GM06990 (cell line): ENCODE data around the gene SORL1-AS1.

Experiments used
- DNase-seq: peaks from one replicate; pipeline ENCODE4 v3.0.0-alpha.2; 2011; ENCODE audit not compliant: insufficient read length; ENCODE audit errors: extremely low read depth
- H3K27me3 ChIP-seq: replicated peaks from 2 replicates; pipeline ENCODE4 v1.6.0; 2011; ENCODE audit warnings: low read length; ENCODE audit not compliant: control insufficient read depth, insufficient read depth
- H3K36me3 ChIP-seq: 2 replicates; pipeline ENCODE4 v1.5.1; 2011; ENCODE audit warnings: low read length; ENCODE audit not compliant: control insufficient read depth, insufficient read depth
- H3K4me3 ChIP-seq: replicated peaks from 2 replicates; pipeline ENCODE4 v1.5.1; 2011; ENCODE audit warnings: low read depth, mild to moderate bottlenecking, control low read depth, low read length
- TF ChIP-seq, protein P1 (sequence below): IDR thresholded peaks from 2 replicates; pipeline ENCODE4 v1.5.1; 2011; ENCODE audit warnings: low read length, control low read depth, mild to moderate bottlenecking, inconsistent platforms; ENCODE audit not compliant: insufficient read depth, poor library complexity, severe bottlenecking

The SORL1-AS1 gene

DNA sequence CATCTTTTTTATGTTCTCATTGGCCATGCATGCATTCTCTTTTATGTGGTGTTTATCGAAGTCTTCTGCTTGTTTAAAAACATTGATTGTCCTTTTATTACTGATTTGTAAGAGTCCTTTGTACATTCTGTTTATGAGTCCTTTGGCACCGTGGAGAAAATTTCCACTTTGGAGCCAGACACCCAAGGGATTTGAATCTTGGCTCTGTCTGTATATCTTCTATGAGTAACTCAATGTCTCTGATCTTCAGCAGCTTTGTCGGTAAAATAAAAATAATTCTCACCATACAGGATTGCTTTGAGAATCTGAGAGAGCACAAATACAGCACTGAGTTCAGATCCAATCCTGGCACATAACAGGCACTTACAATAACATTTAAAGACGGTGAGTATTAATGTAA is 13.4 kb downstream of the SORL1-AS1 start:
- no peak overlapping the region for H3K4me3 ChIP-seq
- TF ChIP-seq, protein P1, sequence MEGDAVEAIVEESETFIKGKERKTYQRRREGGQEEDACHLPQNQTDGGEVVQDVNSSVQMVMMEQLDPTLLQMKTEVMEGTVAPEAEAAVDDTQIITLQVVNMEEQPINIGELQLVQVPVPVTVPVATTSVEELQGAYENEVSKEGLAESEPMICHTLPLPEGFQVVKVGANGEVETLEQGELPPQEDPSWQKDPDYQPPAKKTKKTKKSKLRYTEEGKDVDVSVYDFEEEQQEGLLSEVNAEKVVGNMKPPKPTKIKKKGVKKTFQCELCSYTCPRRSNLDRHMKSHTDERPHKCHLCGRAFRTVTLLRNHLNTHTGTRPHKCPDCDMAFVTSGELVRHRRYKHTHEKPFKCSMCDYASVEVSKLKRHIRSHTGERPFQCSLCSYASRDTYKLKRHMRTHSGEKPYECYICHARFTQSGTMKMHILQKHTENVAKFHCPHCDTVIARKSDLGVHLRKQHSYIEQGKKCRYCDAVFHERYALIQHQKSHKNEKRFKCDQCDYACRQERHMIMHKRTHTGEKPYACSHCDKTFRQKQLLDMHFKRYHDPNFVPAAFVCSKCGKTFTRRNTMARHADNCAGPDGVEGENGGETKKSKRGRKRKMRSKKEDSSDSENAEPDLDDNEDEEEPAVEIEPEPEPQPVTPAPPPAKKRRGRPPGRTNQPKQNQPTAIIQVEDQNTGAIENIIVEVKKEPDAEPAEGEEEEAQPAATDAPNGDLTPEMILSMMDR, result no peak
- no peaks in the 10 kb centered on the region for H3K36me3 ChIP-seq
- no peaks in the 10 kb centered on the region for H3K27me3 ChIP-seq
- DNase-seq, result no peak

DNA sequence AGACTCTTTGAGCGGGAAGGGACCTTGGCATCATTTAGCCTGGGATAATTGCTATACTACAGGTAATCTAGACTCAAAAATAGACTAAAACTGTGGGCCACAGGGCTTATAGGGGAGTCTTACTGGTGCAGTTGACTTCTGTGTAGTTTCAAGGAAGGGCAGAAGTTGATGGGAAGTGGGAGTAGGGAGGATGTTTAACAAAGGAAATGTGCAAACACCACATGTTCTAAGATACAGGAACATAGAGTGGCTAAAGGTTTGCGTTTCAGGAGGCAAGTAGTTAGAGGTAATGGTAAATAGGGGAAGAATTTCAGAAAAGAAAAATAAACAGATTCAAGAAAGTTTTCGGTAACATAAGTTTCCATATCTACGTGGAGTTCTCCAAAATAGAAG is 15.1 kb downstream of the SORL1-AS1 start:
- Histone ChIP-seq H3K27me3 (no peaks in the 10 kb centered on the region), H3K36me3 (no peaks in the 10 kb centered on the region), H3K4me3 (no peak overlapping the region)
- no peak for DNase-seq
- TF ChIP-seq, protein P1, result no peak

DNA sequence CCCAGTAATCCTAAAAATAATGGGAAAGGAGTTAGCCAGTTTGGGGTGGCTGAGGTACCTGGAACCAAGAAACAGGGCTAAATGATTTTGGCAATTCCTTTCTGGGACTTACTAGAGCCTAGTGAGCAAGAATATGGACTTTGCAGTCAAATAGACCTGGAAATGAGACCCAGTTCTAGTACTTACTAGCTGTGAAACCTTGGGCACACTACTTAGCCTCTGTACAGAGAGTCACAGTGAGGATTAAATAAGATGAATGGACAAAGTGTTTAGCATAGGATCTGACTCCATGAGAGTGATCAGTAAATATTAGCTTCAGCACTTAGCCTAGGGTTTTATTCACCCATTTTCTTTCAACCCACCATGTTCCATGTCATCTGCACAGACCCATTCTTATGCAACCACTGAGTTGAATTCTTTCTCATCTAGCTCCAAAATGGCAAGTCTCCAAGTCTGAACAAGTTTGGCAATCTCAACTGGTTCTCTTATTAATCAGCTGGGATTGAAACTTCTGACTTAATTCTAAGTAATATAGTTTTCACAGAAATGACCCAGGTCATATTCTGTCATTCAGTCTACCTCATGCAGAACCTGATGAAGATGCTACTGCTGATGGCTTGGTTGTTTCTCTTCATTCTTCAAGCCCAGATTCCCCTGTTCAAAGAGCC is 15.6 kb downstream of the SORL1-AS1 start:
- H3K36me3 ChIP-seq, result no peaks in the 10 kb centered on the region
- TF ChIP-seq, protein P1, result no peak
- H3K27me3 ChIP-seq, result no peaks in the 10 kb centered on the region
- H3K4me3 ChIP-seq, result no peak overlapping the region
- DNase-seq, result no peak

DNA sequence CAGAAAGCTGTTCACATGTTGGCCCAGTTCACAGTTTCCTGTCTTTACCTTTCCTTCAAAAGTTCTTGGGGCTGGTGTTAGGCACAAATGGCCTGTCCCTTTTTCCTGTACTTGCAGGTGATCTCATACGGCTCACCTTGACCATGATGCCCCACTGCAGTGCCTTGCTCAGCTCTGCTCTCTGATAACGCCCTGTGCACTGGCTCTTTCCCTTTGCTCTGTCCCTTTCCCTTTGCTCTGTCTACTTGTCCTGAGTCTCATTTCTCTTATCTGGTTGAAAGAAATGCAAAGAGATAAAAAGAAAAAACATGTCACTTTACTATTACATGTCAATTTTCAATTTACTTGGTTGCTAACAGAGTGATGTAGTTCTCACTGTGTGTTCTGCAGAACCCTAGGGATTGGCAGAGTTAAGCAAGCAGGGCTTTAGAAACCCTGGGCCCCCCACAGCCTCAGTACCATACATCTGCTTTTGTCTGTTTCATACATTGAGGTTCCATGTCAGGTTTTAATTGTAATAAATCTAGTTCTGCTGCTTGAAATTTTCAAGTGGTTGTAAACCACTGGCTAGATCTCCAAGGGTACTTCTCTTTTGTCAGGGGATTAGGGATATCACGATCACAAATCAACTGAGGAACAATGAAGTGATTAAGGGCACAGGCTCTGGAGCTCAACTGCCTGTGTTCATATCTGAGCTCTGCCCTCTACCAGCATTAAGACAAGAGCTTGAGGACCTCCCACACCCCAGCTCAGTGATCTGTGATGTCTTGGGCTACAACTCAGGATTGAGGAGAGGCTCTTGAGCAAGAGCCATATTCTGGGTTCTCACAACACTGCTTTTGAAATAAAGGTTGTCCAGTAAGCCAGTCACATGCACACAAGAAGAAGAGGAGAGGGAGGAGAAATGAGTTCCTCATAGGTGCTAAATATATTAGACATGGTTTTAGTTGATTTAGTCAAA is 16.9 kb downstream of the SORL1-AS1 start:
- TF ChIP-seq, protein P1, result no peak

GRCh38 chr11:121435132-121435531 is 17.6 kb downstream of the SORL1-AS1 start:
- TF ChIP-seq, protein P1, result no peak
- Histone ChIP-seq H3K27me3 (no peaks in the 10 kb centered on the region), H3K36me3 (no peaks in the 10 kb centered on the region), H3K4me3 (no peak overlapping the region)
- DNase-seq, result no peak

More for the DNA sequence above, 16.9 kb downstream of the SORL1-AS1 start:
- H3K36me3 ChIP-seq, result no peaks in the 10 kb centered on the region
- no peak for DNase-seq
- no peaks in the 10 kb centered on the region for H3K27me3 ChIP-seq
- H3K4me3 ChIP-seq, result no peak overlapping the region
